HG02571 (cell line): ENCODE data around the gene SAMD4A.
A peak's percentile ranks its signal among the peaks of the same experiment; 100 is the strongest.

ENCODE experiments used
- ATAC-seq: cut with Tn5 transposase; IDR thresholded peaks from one replicate; pipeline ENCODE4 v1.9.1; 2021; ENCODE audit warnings: mild to moderate bottlenecking, moderate library complexity; ENCODE audit not compliant: unreplicated experiment

Gene SAMD4A, protein sequence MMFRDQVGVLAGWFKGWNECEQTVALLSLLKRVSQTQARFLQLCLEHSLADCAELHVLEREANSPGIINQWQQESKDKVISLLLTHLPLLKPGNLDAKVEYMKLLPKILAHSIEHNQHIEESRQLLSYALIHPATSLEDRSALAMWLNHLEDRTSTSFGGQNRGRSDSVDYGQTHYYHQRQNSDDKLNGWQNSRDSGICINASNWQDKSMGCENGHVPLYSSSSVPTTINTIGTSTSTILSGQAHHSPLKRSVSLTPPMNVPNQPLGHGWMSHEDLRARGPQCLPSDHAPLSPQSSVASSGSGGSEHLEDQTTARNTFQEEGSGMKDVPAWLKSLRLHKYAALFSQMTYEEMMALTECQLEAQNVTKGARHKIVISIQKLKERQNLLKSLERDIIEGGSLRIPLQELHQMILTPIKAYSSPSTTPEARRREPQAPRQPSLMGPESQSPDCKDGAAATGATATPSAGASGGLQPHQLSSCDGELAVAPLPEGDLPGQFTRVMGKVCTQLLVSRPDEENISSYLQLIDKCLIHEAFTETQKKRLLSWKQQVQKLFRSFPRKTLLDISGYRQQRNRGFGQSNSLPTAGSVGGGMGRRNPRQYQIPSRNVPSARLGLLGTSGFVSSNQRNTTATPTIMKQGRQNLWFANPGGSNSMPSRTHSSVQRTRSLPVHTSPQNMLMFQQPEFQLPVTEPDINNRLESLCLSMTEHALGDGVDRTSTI

GRCh38 chr14:54566410-54567223, at the start of gene SAMD4A:
Gene SAMD4A, plus strand, starts transcription at chr14:54567128. Its CDS starts 789 bp downstream, at chr14:54567917.
- peak; percentile 38 for ATAC-seq

DNA sequence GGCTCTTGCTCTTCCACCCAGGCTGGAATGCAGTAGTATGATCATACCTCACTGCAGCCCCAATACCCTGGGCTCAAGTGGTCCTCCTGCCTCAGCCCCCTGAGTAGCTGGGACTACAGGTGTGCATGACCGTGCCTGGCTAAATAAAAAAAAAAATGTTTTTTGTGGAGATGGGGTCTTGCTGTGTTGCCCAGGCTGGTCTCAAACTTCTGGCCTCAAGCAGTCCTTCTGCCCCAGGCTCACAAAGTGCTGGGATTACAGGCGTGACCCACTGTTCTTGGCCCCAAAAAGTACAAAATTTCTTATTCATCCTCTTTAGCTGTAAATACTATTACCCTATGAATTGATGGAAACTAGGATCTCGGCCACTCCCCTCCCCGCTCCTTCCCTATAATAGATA, 42.5 kb upstream of the SAMD4A start:
- ATAC-seq: no peak

DNA sequence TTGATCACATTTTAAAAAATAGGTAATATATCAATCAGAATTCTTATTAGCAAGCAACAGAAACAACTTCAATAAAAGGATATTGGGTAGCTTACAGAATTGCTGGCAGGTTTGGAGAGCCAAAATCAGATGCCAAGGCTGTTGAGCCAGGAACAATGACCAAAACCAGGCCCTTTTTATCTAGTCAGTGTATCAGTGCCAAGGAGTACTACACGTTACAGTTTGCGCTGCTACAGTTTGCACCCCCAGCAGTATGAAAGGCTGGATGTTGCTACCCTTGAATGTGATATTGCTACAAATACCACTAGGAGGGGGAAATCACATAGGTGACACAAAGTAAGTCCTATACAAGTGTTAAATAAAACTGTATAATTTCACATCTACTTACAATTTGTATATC, 38.0 kb upstream of the SAMD4A start:
- ATAC-seq: no peak

DNA sequence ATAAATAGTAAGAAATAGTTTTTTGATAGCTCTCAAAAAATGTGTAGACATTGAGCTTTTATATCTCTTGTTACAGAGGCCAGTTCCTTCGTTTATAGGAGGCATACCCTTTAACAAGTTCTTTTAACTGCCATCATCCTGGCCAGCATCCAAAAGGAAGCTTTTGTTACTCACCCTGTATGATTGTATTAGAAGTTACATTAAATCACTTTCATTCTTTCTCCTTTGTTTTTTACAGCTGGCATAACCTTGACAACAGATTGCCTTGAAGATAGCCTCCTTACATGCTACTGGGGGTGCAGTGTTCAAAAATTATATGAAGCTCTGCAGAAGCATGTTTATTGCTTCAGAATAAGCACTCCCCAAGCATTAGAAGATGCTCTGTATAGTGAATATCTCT, 37.1 kb upstream of the SAMD4A start:
- no peak for ATAC-seq

GRCh38 chr14:54532111-54533012, 34.6 kb upstream of the SAMD4A start:
- ATAC-seq: peak; percentile 74

DNA sequence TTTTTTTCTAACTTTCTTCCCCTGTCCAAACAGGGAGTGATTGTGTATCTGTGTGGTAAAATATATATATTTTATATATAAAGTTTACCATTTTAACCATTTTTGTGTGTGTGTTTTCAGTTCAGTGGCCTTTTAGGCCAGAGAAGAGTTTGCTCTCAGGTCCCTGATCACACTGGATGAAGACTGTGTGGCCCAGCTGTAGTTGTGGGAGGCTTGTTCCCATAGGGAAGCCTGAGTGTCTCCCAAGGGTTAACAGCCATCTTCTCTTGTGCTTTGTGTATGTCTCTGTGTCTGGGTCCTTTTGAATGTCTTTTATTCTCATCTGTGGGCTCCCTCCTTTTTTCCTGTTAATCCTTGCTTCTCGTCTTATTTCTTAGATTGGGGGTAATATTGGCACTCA, 33.8 kb upstream of the SAMD4A start:
- ATAC-seq: no peak

DNA sequence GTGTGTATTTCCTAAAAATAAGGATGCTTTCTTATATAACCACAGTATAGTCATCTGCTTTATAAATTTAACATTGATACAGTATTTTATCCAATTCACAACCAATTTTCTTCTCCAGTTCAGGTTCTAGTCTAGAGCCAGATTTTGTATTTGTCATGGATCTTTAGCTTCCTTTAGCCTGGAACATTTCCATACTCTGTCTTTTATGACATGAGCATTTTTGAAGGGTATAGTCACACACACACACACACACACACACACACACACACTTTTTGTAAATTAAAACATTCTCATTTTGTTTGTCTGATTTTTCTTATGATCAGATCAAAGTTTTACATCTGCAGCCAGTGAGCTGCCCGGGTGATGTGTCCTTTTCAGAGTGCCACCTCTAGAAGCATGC, 31.8 kb upstream of the SAMD4A start:
- no peak for ATAC-seq

GRCh38 chr14:54535646-54536045, 31.3 kb upstream of the SAMD4A start:
- no peak for ATAC-seq

DNA sequence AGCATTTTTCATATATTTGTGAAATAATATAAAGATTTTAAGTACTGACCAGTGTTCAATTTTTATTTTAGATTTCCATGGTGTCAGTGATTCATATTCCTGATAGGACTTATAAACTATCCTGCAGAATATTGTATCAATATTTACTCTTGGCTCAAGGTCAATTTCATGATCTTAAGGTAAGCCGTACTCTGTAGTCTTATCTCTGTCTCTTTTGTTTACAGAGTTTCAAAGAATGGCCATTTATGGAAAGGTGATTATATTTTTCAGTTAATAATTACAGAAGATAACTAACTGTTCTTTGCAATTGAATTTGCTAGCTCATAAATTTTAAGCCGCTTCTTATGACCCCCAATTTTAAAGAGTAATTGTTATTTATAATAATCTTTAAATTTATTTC, 29.3 kb upstream of the SAMD4A start:
- ATAC-seq: no peak

DNA sequence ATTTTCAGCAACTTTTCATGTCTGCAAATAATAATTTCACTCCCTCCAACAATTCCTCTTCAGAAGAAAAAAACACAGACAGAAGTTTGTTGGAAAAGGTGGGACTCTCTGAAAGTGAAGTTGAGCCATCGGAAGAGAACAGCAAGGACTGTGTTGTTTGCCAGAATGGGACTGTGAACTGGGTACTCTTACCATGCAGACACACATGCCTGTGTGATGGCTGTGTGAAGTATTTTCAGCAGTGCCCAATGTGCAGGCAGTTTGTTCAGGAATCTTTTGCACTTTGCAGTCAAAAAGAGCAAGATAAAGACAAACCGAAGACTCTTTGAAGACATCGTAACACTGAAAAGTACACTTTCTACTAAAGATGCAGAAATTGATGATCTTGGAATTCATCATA, 28.9 kb upstream of the SAMD4A start:
- ATAC-seq: no peak

GRCh38 chr14:54547583-54547982, 19.3 kb upstream of the SAMD4A start:
- ATAC-seq: no peak

- no peak for ATAC-seq
Measured at GRCh38 chr14:54548491-54548890, 18.4 kb upstream of the SAMD4A start.

DNA sequence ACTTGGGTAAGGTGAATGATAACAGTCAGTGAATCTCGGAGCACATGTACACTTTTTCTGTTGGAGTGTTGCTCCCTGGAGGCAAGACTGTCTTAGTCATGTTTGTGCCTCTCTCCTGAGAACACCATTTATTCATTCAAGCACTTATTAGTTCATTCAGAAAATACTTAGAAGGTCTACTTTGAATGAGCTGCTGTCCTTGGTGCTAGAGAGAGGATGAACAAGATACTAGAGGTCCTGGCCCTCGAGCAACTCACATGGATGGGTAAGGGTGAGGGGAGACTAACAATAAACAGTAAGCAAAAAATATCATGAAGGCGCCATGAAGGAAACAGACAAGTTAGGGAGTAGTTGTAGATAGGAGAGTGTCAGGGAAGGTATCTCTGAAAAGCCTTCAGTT, 17.1 kb upstream of the SAMD4A start:
- ATAC-seq: no peak

DNA sequence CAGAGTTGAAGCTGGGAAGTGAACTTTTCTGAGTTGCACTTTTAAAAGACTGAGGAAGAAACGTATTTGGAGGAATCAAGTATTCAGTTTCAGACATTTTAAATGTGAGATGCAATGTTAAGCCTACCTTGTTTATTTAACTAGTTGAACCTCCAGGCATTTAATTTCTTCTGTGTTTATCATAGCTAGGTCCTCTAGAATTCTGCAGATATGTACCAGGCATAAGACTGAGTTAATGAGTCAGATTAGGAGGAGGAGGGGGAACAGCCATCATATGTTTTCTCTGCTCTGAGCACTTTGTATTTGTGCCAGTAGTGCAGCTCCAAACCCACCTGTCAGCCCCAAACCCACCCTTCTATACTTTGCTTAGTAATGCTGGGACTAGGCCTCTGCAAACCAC, 16.4 kb upstream of the SAMD4A start:
- no peak for ATAC-seq

DNA sequence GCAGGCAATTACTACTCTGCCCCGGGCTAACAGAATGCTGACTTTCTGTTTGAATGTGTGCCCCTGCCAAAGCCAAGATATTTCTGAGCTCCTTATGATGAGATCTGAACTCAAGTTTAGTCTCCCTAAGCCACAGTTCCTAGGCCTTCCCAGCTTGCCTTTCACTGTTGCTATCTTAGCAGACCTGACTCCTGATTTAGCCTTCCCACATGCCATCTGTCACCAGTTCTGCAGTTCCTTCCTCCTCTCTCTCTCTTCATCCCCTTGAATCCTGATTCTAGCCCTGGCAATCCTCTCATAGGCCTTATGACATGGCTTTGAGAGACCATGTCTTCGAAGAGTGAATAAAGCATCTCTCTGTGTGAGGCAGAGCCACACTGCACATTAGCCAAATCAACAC, 12.5 kb upstream of the SAMD4A start:
- no peak for ATAC-seq

GRCh38 chr14:54555651-54556050, 11.3 kb upstream of the SAMD4A start:
- ATAC-seq: no peak

DNA sequence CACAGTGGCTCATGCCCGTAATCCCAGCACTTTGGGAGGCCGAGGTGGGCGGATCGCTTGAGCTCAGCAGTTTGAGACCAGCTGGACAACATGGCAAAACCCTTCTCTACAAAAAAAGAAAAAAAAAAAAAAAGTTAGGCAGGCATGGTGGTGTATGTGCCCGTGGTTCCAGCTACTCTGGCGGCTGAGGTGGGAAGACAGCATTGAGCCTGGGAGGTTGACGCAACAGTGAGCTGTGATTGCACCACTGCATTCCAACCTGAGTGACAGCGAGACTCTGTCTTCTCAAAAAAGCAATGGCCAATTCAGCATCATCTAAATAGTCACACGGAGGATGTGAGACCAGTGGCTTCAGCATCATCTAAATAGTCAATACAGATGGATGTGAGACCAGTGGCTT, 10.4 kb upstream of the SAMD4A start:
- no peak for ATAC-seq

- ATAC-seq: no peak
Measured at GRCh38 chr14:54562334-54562733, 4.6 kb upstream of the SAMD4A start.

GRCh38 chr14:54564071-54564867, 2.7 kb upstream of the SAMD4A start:
- ATAC-seq: no peak
